Progenitor cell of endocrine pancreas (in vitro differentiated cells): Measurements from ENCODE around the gene KRTCAP2. TPM values are rescaled to one million over a fixed set of nuclear protein-coding genes. Genes with fewer than 3 reads are reported as not detected.
A peak's percentile ranks its signal among the peaks of the same experiment; 100 is the strongest.

Source experiments
- DNase-seq: peaks from one replicate; pipeline ENCODE4 v3.0.0; 2021; ENCODE audit warnings: low spot score; ENCODE audit not compliant: unreplicated experiment
- H3K27ac Mint-ChIP-seq: 2 replicates; pipeline ENCODE4 v1.8.0; 2021; ENCODE audit warnings: mild to moderate bottlenecking, moderate library complexity, mixed read lengths
- H3K27me3 Mint-ChIP-seq: 2 replicates; pipeline ENCODE4 v1.8.0; 2021; ENCODE audit warnings: mixed read lengths
- H3K36me3 Mint-ChIP-seq: 2 replicates; pipeline ENCODE4 v1.8.0; 2022; ENCODE audit warnings: mixed read lengths; ENCODE audit not compliant: insufficient read depth
- H3K4me1 Mint-ChIP-seq: 2 replicates; pipeline ENCODE4 v1.8.0; 2021; ENCODE audit warnings: low read depth, mixed read lengths
- H3K4me3 Mint-ChIP-seq: 2 replicates; pipeline ENCODE4 v1.8.0; 2021; ENCODE audit warnings: low read depth, mild to moderate bottlenecking, moderate library complexity, mixed read lengths
- H3K9me3 Mint-ChIP-seq: 2 replicates; pipeline ENCODE4 v1.8.0; 2021; ENCODE audit warnings: low read depth, mixed read lengths
- CTCF ChIP-seq: fragments of 200-600 bp; sonication (generic); IDR thresholded peaks from one replicate; pipeline ENCODE4 v1.5.0; 2021; ENCODE audit warnings: antibody characterized with exemption, mild to moderate bottlenecking; ENCODE audit not compliant: unreplicated experiment
- total RNA-seq: library from RNA; stranded (reverse); gene quantifications from 2 replicates; pipeline ENCODE4 v1.2.1, GENCODE V29; 2021

KRTCAP2 gene
- total RNA-seq, 1 donor from 2014 or later = 146 TPM

DNA sequence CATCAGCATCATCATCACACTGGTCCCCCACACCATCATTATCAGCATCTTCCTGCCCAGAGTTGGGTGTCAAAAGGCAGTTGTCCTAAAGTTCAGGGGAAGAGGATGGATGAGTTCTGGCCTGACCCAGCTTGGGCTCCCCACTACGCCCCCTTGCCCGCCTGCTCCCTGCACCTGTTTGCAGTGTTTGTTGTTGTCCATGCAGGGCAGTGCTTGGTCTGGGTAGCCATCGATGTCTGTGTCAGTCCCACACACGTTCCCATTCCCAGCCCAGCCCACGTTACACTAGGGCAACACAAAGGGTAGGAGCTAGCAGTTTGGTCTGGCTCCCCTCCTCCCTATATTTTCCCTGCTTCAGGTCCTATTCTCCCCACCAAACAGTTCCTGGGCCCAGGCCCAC is 27.8 kb upstream of the KRTCAP2 start:
- no peak overlapping the region for H3K27ac Mint-ChIP-seq
- TF ChIP-seq CTCF = no peak
- DNase-seq = no peak
- no peaks in the 10 kb centered on the region for H3K27me3 Mint-ChIP-seq
- no peaks in the 10 kb centered on the region for H3K9me3 Mint-ChIP-seq
- peaks cover 15% of the 10 kb centered on the region for H3K36me3 Mint-ChIP-seq
- H3K4me1 Mint-ChIP-seq = peaks cover 3% of the 10 kb centered on the region
- no peak overlapping the region for H3K4me3 Mint-ChIP-seq

DNA sequence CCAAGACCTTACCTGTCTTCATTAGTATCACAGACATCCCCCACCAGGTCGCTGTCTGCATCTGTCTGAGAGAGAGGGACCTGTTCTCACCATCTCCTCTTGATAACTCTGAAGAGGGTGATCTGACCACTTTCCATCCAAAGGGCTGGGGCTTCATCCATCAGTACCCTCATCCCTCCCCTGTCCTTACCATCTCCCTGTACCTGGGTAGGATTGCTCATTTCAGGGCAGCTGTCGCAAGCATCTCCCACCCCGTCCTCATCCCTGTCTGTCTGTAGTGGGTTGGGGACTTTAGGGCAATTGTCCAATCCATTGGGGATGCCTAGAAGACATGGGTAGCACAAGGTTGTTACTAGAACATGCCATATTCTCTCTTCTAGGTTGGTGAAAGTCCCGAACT is 26.7 kb upstream of the KRTCAP2 start:
- Mint-ChIP-seq H3K36me3 (peaks cover 15% of the 10 kb centered on the region), H3K9me3 (no peaks in the 10 kb centered on the region), H3K27me3 (no peaks in the 10 kb centered on the region), H3K4me3 (no peak overlapping the region), H3K4me1 (peaks cover 9% of the 10 kb centered on the region), H3K27ac (no peak overlapping the region)
- no peak for DNase-seq
- TF ChIP-seq CTCF = no peak

DNA sequence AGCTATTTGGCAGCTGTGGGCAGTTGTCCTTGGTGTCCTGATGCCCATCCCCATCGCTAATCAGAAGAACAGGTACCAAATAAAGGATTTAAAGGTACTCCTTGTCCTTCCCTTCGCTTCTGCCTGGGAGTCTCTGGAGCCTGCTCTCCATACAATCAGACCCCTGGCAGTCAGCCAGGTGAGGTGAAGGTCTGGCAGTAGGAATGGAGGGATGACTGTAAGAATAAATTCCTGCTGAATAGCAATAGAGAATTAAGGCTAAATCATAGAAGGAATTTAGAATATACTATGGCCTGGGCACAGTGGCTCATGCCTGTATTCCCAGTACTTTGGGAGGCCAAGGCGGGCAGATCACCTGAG is 25.4 kb upstream of the KRTCAP2 start:
- H3K27ac Mint-ChIP-seq = no peak overlapping the region
- no peak for TF ChIP-seq CTCF
- H3K36me3 Mint-ChIP-seq = peaks cover 15% of the 10 kb centered on the region
- DNase-seq = no peak
- H3K27me3 Mint-ChIP-seq = no peaks in the 10 kb centered on the region
- peaks cover 18% of the 10 kb centered on the region for H3K4me1 Mint-ChIP-seq
- no peaks in the 10 kb centered on the region for H3K9me3 Mint-ChIP-seq
- H3K4me3 Mint-ChIP-seq = no peak overlapping the region

DNA sequence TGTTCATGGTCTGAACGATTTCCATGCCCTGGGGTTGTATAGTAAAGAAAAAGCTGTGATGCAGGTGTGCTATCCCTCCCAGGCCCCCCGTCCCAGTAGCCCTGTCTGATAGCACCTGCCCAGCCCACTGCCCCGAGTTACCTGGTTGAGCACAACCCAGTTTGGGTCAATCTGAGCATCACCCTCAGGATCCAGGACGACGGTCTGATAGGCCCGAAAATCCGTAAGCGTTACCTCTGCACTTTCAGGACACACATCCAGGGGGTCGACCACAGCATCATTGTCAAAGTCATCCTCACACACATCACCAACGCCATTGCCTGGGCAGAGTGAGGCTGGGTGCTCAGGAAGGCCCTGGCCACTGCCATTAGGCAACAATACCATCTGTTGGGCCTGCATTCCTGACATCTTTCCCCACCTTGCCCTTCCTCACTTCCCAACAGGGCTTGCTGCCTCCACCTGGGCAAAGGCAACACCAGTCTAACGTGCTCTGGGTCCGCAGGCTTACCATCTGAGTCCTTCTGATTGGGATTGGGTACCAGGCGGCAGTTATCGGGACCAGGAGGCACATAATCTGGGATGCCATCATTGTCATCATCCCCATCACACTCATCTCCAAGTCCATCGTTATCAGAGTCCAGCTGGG is 24.9 kb upstream of the KRTCAP2 start:
- no peak for DNase-seq
- peak overlapping the region; percentile 25 for H3K27ac Mint-ChIP-seq
- no peak for TF ChIP-seq CTCF
- no peaks in the 10 kb centered on the region for H3K27me3 Mint-ChIP-seq
- H3K4me1 Mint-ChIP-seq = peaks cover 20% of the 10 kb centered on the region
- H3K4me3 Mint-ChIP-seq = no peak overlapping the region
- H3K36me3 Mint-ChIP-seq = peaks cover 13% of the 10 kb centered on the region
- no peaks in the 10 kb centered on the region for H3K9me3 Mint-ChIP-seq

DNA sequence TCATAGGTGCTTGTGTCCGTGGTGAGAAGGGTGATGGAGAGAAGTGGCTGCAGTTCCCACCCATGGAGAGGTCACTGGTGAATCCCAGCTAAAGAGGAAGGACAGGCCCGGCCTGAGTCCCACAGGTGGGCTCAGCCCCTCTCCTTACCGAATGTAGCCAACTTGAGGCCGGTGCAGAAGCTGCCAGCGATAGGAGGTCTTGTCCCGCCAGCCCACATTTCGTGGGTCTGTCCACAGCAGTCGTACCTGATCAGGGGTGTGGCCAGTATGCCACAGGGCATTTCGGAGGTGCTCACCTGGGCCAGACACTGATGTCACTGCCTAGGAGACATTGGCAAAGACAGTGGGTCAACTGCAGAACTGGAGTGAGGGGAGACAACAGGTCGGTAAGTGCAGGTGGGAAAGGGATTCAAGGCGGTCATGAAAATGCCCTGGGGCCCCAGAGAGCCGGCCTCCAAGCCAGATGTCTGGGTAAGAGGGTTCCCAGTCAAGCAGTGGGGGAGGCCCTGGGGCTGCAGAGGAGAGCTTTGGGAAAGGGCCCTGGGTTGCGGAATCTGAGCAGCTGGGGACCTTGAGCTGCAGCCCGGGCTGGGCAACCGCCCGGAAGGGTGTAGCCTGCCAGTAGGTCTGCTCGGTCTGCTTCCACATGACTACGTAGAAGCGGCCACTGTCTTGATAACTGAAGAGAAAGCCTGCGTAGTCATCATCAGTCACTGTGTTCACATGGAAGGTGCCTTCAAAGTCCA is 24.0 kb upstream of the KRTCAP2 start:
- no peak for DNase-seq
- Mint-ChIP-seq H3K4me1 (peaks cover 26% of the 10 kb centered on the region), H3K4me3 (peak overlapping the region; percentile 34), H3K9me3 (no peaks in the 10 kb centered on the region), H3K36me3 (peaks cover 10% of the 10 kb centered on the region), H3K27ac (no peak overlapping the region), H3K27me3 (no peaks in the 10 kb centered on the region)
- no peak for TF ChIP-seq CTCF
